Measurements from ENCODE around the gene ACADSB.

- TF ChIP-seq CTCF (IDR thresholded peaks at IDR 0.05; ENCODE audit: insufficient read depth, low read length) (no peak), POLR2AphosphoS5 (IDR thresholded peaks at IDR 0.05; ENCODE audit: low read depth) (no peak), REST (IDR thresholded peaks at IDR 0.05; ENCODE audit: insufficient replicate concordance, low read depth) (no peak), SPI1 (IDR thresholded peaks at IDR 0.05; ENCODE audit: borderline replicate concordance, low read depth) (no peak)
Measured at GRCh38 chr10:122997864-122998263, 10.9 kb upstream of the ACADSB start.

Measured in HL-60 (cell line).